HepG2 (cell line): Measurements from ENCODE around the gene GPR62. TPM values are rescaled to one million over a fixed set of nuclear protein-coding genes. Genes with fewer than 3 reads are reported as not detected.

Source experiments
- ARHGAP35 ChIP-seq: sonication (generic); formaldehyde crosslinking; IDR thresholded peaks from 2 replicates; pipeline ENCODE4 v1.9.0; 2022; ENCODE audit warnings: mild to moderate bottlenecking, inconsistent platforms, moderate library complexity, missing genetic modification reagents, borderline replicate concordance
- ATM ChIP-seq: fragments of 450-650 bp; IDR thresholded peaks from 2 replicates; pipeline ENCODE4 v1.7.1; 2017; ENCODE audit warnings: mild to moderate bottlenecking, borderline replicate concordance
- DZIP1 ChIP-seq: sonication (generic); formaldehyde crosslinking; IDR thresholded peaks from 2 replicates; pipeline ENCODE4 v1.5.0; 2020; ENCODE audit warnings: mild to moderate bottlenecking, missing genetic modification reagents
- HMGA1 ChIP-seq: sonication (generic); formaldehyde crosslinking; conservative IDR thresholded peaks from 2 replicates; pipeline ENCODE4 v1.4.0; 2020; ENCODE audit warnings: missing genetic modification reagents
- KLF11 ChIP-seq: IDR thresholded peaks from 2 replicates; pipeline ENCODE4 v1.6.1; 2016; ENCODE audit warnings: missing compliant biosample characterization
- MBNL3 ChIP-seq: fragments of 250-450 bp; sonication (Bioruptor Pico); conservative IDR thresholded peaks from 2 replicates; pipeline ENCODE4 v1.8.0; 2022; ENCODE audit warnings: mild to moderate bottlenecking, inconsistent platforms
- NAIF1 ChIP-seq: sonication (generic); formaldehyde crosslinking; IDR thresholded peaks from 2 replicates; pipeline ENCODE4 v1.5.0; 2020; ENCODE audit warnings: mild to moderate bottlenecking, missing genetic modification reagents, borderline replicate concordance
- NFKBIZ ChIP-seq: IDR thresholded peaks from 2 replicates; pipeline ENCODE4 v1.6.1; 2018; ENCODE audit warnings: missing genetic modification reagents, missing compliant biosample characterization
- PAWR ChIP-seq: sonication (generic); formaldehyde crosslinking; IDR thresholded peaks from 2 replicates; pipeline ENCODE4 v1.4.0; 2020; ENCODE audit warnings: missing genetic modification reagents, mild to moderate bottlenecking, borderline replicate concordance
- SAFB2 ChIP-seq: sonication (generic); formaldehyde crosslinking; IDR thresholded peaks from 2 replicates; pipeline ENCODE4 v1.5.1; 2020; ENCODE audit warnings: missing genetic modification reagents, low read depth, mild to moderate bottlenecking, borderline replicate concordance
- SALL2 ChIP-seq: sonication (generic); formaldehyde crosslinking; IDR thresholded peaks from 2 replicates; pipeline ENCODE4 v1.8.1; 2023; ENCODE audit warnings: mild to moderate bottlenecking, missing genetic modification reagents, inconsistent platforms
- TBL1XR1 ChIP-seq: fragments of 150-350 bp; IDR thresholded peaks from 2 replicates; pipeline ENCODE4 v1.6.1; 2014; ENCODE audit warnings: borderline replicate concordance, low read length; ENCODE audit not compliant: partially characterized antibody
- TCF7L2 ChIP-seq: IDR thresholded peaks from 2 replicates; pipeline ENCODE4 v1.6.1; 2011; ENCODE audit warnings: mild to moderate bottlenecking, low read depth, low read length, moderate library complexity
- TEF ChIP-seq: sonication (generic); formaldehyde crosslinking; IDR thresholded peaks from 2 replicates; pipeline ENCODE4 v1.5.0; 2020; ENCODE audit warnings: missing genetic modification reagents
- YEATS2 ChIP-seq: sonication (generic); formaldehyde crosslinking; IDR thresholded peaks from 2 replicates; pipeline ENCODE4 v1.4.0; 2020; ENCODE audit warnings: missing genetic modification reagents, borderline replicate concordance
- ZMYM4 ChIP-seq: sonication (generic); formaldehyde crosslinking; IDR thresholded peaks from 2 replicates; pipeline ENCODE4 v1.8.1; 2023; ENCODE audit warnings: mild to moderate bottlenecking, missing genetic modification reagents
- ZNF124 ChIP-seq: sonication (generic); formaldehyde crosslinking; IDR thresholded peaks from 2 replicates; pipeline ENCODE4 v1.4.0; 2020; ENCODE audit warnings: missing genetic modification reagents
- ZNF160 ChIP-seq: sonication (generic); formaldehyde crosslinking; IDR thresholded peaks from 2 replicates; pipeline ENCODE4 v1.8.0; 2022; ENCODE audit warnings: mild to moderate bottlenecking, inconsistent platforms, missing genetic modification reagents
- ZNF282 ChIP-seq: fragments of 450-650 bp; IDR thresholded peaks from 2 replicates; pipeline ENCODE4 v1.6.1; 2018; ENCODE audit not compliant: partially characterized antibody
- ZNF335 ChIP-seq: sonication (generic); formaldehyde crosslinking; IDR thresholded peaks from 2 replicates; pipeline ENCODE4 v1.4.0; 2020; ENCODE audit warnings: missing genetic modification reagents
- ZNF34 ChIP-seq: sonication (generic); formaldehyde crosslinking; IDR thresholded peaks from 2 replicates; pipeline ENCODE4 v1.4.0; 2020; ENCODE audit warnings: mild to moderate bottlenecking, missing genetic modification reagents, borderline replicate concordance
- ZNF382 ChIP-seq: sonication (generic); formaldehyde crosslinking; IDR thresholded peaks from 2 replicates; pipeline ENCODE4 v1.5.0; 2020; ENCODE audit warnings: missing genetic modification reagents, mild to moderate bottlenecking, borderline replicate concordance
- ZNF619 ChIP-seq: sonication (generic); formaldehyde crosslinking; IDR thresholded peaks from 2 replicates; pipeline ENCODE4 v1.4.0; 2020; ENCODE audit warnings: mild to moderate bottlenecking, missing genetic modification reagents
- ZNF644 ChIP-seq: IDR thresholded peaks from 2 replicates; pipeline ENCODE4 v1.6.1; 2016; ENCODE audit warnings: low read depth
- ZNF660 ChIP-seq: sonication (generic); formaldehyde crosslinking; IDR thresholded peaks from 2 replicates; pipeline ENCODE4 v1.5.1; 2020; ENCODE audit warnings: mild to moderate bottlenecking, low read depth, missing genetic modification reagents, borderline replicate concordance
- ZNF878 ChIP-seq: sonication (generic); formaldehyde crosslinking; IDR thresholded peaks from 2 replicates; pipeline ENCODE4 v1.8.1; 2023; ENCODE audit warnings: mild to moderate bottlenecking, missing genetic modification reagents, moderate library complexity
- polyA plus RNA-seq, 8 experiments: library from polyadenylated mRNA; depleted of rRNA in 3 of 8; stranded (reverse) in 7 of 8; unstranded in 1 of 8; fragments of >200 nt; fragmentation: Illumina TruSeq in 4 of 8; extraction: Trizol in 4 of 8; gene quantifications; 2 replicates each; pipeline versions ENCODE4 v1.2.1 to v1.2.3, GENCODE V29; 2011 to 2016; ENCODE audit warnings: low read depth in 4 of 8, missing spikeins in 1 of 8, mixed read lengths in 1 of 8; ENCODE audit not compliant: insufficient read depth in 1 of 8
- total RNA-seq, 5 experiments: library from RNA; depleted of rRNA; stranded (reverse); fragments of >200 nt; fragmentation: Illumina TruSeq; extraction: Trizol; gene quantifications; 2 replicates each; pipeline ENCODE4 v1.2.3, GENCODE V29; 2016; ENCODE audit warnings: low read depth in 1 of 5
- TF ChIP-seq, protein P1 (sequence below): sonication (generic); formaldehyde crosslinking; IDR thresholded peaks from 2 replicates; pipeline ENCODE4 v1.4.0; 2020; ENCODE audit warnings: missing genetic modification reagents
- TF ChIP-seq, protein P2 (sequence below): sonication (generic); formaldehyde crosslinking; IDR thresholded peaks from 2 replicates; pipeline ENCODE4 v1.8.1; 2023; ENCODE audit warnings: missing genetic modification reagents, mild to moderate bottlenecking, borderline replicate concordance

GPR62 gene
- total and polyA plus RNA-seq, 2 of the 13 experiments (the other 11 are each of a cell fraction or from before 2014, with no cell fraction given), result not detected

DNA sequence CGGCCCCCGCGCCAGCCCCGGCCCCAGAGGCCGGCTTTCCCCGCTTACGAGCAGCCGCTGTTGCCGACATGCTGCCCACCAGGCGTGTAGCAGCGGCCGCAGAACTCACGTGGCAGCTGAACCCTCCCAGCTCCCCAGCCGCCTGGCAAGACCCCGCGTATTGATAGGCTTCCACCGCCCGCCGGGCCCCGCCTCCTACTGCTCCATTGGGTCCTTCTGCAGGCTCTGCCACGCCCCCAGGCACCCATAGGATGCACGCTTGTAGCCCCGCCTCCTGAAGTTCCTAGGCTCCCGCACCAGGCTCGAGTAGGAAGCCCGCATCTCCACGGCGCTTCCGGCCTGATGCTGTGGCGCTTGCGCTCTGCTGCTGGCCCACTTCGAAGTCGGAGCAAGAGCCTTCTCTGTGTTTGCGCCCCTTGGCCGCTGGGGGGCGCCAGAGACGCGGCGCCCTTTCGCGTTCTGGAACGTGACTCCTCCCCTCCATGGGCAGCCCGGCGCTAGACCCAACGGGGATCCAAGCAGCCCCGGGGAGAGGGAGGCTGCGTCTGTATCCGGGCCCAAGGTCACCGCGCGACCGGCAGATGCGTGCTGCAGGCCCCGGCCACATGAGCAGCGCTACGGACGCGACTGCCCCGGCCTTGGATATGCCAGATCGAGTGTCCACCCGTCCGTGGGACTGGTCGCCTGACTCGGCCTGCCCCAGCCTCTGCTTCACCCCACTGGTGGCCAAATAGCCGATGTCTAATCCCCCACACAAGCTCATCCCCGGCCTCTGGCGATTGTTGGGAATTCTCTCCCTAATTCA lies 13.2 kb upstream of the GPR62 start, which contains the start of the genes PARP3 and RRP9 (continued):
- peak; percentile 88 for TF ChIP-seq ZNF619 (CRISPR knock-in tag)
- TF ChIP-seq, protein P1, sequence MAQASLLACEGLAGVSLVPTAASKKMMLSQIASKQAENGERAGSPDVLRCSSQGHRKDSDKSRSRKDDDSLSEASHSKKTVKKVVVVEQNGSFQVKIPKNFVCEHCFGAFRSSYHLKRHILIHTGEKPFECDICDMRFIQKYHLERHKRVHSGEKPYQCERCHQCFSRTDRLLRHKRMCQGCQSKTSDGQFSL, result no peak
- TF ChIP-seq NAIF1, result peak; percentile 61; the same call in 1 of the 2 replicates
- TF ChIP-seq MBNL3, result no peak
- TF ChIP-seq HMGA1 (CRISPR knock-in tag), result no peak
- TF ChIP-seq PAWR (CRISPR knock-in tag), result no peak; the same call in 1 of the 2 replicates
- no peak for TF ChIP-seq KLF11 (CRISPR knock-in tag)
- peak; percentile 90; the same call in 1 of the 2 replicates for TF ChIP-seq ARHGAP35 (CRISPR knock-in tag)
- no peak for TF ChIP-seq ZNF124 (CRISPR knock-in tag)
- peak; percentile 61; the same call in 1 of the 2 replicates for TF ChIP-seq ZNF878 (CRISPR knock-in tag)
- peak; percentile 35; the same call in 1 of the 2 replicates for TF ChIP-seq ZNF160 (CRISPR knock-in tag)
- no peak for TF ChIP-seq DZIP1 (CRISPR knock-in tag)
- TF ChIP-seq NFKBIZ, result peak; percentile 63; the same call in 1 of the 2 replicates
- no peak for TF ChIP-seq ZNF34
- TF ChIP-seq SAFB2 (CRISPR knock-in tag), result peak; percentile 87; the same call in 1 of the 2 replicates
- TF ChIP-seq ZNF382 (CRISPR knock-in tag), result no peak
- no peak for TF ChIP-seq ATM
- TF ChIP-seq SALL2 (CRISPR knock-in tag), result peak; percentile 97
- TF ChIP-seq, protein P2, sequence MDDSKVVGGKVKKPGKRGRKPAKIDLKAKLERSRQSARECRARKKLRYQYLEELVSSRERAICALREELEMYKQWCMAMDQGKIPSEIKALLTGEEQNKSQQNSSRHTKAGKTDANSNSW (CRISPR knock-in tag), result no peak
- no peak for TF ChIP-seq ZNF282
- TF ChIP-seq TCF7L2, result no peak
- TF ChIP-seq ZNF335 (CRISPR knock-in tag), result peak; percentile 55; the same call in 1 of the 2 replicates
- TF ChIP-seq ZNF644, result no peak
- peak; percentile 93; the same call in 1 of the 2 replicates for TF ChIP-seq YEATS2 (CRISPR knock-in tag)
- no peak for TF ChIP-seq ZNF660 (CRISPR knock-in tag)
- TF ChIP-seq TEF (CRISPR knock-in tag), result no peak
- peak; percentile 83; the same call in 1 of the 2 replicates for TF ChIP-seq ZMYM4 (CRISPR knock-in tag)
- TF ChIP-seq TBL1XR1, result no peak
